ENCODE measurements around the gene ADNP2. TPM values are rescaled to one million over a fixed set of nuclear protein-coding genes. Genes with fewer than 3 reads are reported as not detected.

ADNP2 gene, protein sequence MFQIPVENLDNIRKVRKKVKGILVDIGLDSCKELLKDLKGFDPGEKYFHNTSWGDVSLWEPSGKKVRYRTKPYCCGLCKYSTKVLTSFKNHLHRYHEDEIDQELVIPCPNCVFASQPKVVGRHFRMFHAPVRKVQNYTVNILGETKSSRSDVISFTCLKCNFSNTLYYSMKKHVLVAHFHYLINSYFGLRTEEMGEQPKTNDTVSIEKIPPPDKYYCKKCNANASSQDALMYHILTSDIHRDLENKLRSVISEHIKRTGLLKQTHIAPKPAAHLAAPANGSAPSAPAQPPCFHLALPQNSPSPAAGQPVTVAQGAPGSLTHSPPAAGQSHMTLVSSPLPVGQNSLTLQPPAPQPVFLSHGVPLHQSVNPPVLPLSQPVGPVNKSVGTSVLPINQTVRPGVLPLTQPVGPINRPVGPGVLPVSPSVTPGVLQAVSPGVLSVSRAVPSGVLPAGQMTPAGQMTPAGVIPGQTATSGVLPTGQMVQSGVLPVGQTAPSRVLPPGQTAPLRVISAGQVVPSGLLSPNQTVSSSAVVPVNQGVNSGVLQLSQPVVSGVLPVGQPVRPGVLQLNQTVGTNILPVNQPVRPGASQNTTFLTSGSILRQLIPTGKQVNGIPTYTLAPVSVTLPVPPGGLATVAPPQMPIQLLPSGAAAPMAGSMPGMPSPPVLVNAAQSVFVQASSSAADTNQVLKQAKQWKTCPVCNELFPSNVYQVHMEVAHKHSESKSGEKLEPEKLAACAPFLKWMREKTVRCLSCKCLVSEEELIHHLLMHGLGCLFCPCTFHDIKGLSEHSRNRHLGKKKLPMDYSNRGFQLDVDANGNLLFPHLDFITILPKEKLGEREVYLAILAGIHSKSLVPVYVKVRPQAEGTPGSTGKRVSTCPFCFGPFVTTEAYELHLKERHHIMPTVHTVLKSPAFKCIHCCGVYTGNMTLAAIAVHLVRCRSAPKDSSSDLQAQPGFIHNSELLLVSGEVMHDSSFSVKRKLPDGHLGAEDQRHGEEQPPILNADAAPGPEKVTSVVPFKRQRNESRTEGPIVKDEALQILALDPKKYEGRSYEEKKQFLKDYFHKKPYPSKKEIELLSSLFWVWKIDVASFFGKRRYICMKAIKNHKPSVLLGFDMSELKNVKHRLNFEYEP
- 18.6 and 19.2 TPM in 2 replicates for total RNA-seq
- long read RNA-seq, full-length matches to known transcripts = 1 of 14 reads
- long read RNA-seq, partial matches to known transcripts = 0 of 14 reads
- long read RNA-seq, other reads (novel, unspliced or antisense) = 13 of 14 reads

DNA sequence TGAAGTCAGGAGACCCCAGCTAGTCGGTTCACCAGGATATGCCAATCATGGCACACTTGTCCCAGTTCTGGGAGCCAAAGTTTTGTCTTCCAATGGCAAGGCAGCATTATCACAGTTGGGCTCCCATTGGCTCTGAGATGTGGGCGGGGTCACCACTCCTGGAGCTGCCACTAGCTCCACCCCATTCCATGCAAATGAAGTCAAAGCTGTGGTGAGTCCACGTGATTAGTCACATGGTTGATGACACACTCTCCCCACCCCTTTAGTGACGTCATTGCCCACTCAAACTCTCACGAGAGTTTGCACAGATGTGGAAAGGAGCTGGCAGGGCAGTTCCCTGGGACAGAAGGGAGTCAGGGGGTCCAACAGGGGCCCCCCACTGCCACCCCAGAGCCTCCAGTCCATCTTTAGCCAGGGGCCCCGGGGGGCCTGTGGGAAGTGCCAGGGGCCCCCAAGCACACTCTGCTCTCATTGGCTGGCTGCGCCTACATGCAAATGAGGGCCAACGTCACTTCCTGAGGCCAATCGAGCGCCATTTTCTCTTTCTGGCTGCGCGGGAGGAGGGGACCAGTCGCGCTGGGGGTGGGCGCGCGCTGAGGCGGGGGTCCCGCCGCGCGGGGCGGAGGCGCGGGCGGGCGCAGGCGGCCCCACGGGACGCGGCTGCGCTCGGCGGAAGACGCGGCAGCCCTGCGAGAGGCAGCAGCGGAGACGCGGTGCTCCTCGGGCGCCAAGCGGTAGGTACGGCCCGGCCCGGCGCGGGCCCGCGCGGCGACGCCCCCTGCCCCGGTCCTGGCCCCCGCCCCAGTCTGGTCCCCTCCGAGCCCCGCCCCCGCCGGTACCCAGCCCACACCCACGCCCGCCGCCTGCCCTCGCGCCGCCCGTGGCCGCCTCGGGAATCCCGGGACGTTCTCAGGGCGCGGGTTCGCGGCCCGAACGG is at the start of gene ADNP2:
Gene ADNP2, plus strand, starts transcription at position 524 of the 937 bp plus-strand sequence. CDS start 8,281 bp downstream, outside the sequence.
- DNase-seq (ENCODE audit: extremely low spot score, unreplicated experiment) = peak; percentile 94
- TF ChIP-seq, protein P1, sequence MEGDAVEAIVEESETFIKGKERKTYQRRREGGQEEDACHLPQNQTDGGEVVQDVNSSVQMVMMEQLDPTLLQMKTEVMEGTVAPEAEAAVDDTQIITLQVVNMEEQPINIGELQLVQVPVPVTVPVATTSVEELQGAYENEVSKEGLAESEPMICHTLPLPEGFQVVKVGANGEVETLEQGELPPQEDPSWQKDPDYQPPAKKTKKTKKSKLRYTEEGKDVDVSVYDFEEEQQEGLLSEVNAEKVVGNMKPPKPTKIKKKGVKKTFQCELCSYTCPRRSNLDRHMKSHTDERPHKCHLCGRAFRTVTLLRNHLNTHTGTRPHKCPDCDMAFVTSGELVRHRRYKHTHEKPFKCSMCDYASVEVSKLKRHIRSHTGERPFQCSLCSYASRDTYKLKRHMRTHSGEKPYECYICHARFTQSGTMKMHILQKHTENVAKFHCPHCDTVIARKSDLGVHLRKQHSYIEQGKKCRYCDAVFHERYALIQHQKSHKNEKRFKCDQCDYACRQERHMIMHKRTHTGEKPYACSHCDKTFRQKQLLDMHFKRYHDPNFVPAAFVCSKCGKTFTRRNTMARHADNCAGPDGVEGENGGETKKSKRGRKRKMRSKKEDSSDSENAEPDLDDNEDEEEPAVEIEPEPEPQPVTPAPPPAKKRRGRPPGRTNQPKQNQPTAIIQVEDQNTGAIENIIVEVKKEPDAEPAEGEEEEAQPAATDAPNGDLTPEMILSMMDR (IDR thresholded peaks at IDR 0.05) = no peak
- Mint-ChIP-seq H3K4me1 (ENCODE audit: unreplicated experiment) (peaks cover 25% of the 10 kb centered on the region), H3K4me3 (ENCODE audit: unreplicated experiment) (peak within 1 kb of the TSS; percentile 85), H3K27me3 (ENCODE audit: unreplicated experiment) (no peaks in the 10 kb centered on the region), H3K36me3 (ENCODE audit: unreplicated experiment) (peaks cover 2% of the 10 kb centered on the region), H3K9me3 (ENCODE audit: unreplicated experiment) (no peaks in the 10 kb centered on the region), H3K27ac (ENCODE audit: unreplicated experiment) (peak within 1 kb of the TSS; percentile 90)

DNA sequence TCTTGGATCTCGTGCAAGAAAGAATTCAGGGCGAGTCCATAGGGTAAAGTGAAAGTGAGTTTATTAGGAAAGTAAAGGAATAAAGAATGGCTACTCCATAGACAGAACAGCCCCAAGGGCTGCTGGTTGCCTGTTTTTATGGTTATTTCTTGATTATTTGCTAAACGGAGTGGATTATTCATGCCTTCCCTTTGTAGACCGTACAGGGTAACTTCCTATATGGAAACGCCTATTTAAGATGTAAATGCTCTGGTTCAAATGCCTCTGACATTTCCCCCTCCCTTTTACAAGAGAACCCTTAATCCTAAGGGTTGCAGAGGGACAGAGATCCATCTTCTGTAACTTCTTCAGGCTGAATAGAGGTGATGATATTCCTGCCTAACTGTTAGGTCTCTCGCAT is 49.1 kb upstream of the ADNP2 start:
- H3K36me3 Mint-ChIP-seq (ENCODE audit: unreplicated experiment) = peaks cover 3% of the 10 kb centered on the region
- H3K27ac Mint-ChIP-seq (ENCODE audit: unreplicated experiment) = no peak overlapping the region
- H3K9me3 Mint-ChIP-seq (ENCODE audit: unreplicated experiment) = peaks cover 21% of the 10 kb centered on the region
- H3K4me3 Mint-ChIP-seq (ENCODE audit: unreplicated experiment) = no peak overlapping the region
- TF ChIP-seq, protein P1 (IDR thresholded peaks at IDR 0.05) = no peak
- H3K27me3 Mint-ChIP-seq (ENCODE audit: unreplicated experiment) = no peaks in the 10 kb centered on the region
- no peaks in the 10 kb centered on the region for H3K4me1 Mint-ChIP-seq (ENCODE audit: unreplicated experiment)
- peak; percentile 2 for DNase-seq (ENCODE audit: extremely low spot score, unreplicated experiment)

DNA sequence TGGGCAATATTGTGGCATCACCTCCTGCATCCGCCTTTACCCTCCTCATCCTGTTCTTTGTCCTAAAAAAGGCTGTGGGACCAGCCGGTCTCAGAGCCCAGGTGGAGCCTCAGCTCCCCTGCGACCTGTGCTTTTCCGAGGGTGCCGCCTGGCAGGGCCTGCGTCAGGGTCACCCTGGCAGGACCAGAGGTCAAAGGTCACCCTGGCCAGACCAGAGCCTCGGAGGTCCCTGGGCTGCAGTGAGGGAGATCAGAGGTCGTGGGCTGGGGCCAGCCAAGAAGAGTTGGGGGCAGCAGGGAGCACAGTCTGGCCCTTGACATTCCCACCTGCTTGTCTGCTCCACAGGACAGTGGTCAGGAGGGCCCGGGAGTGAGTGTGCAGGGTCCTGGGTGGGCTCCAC is 43.4 kb upstream of the ADNP2 start:
- no peak overlapping the region for H3K27ac Mint-ChIP-seq (ENCODE audit: unreplicated experiment)
- peaks cover 30% of the 10 kb centered on the region for H3K4me1 Mint-ChIP-seq (ENCODE audit: unreplicated experiment)
- no peaks in the 10 kb centered on the region for H3K27me3 Mint-ChIP-seq (ENCODE audit: unreplicated experiment)

DNA sequence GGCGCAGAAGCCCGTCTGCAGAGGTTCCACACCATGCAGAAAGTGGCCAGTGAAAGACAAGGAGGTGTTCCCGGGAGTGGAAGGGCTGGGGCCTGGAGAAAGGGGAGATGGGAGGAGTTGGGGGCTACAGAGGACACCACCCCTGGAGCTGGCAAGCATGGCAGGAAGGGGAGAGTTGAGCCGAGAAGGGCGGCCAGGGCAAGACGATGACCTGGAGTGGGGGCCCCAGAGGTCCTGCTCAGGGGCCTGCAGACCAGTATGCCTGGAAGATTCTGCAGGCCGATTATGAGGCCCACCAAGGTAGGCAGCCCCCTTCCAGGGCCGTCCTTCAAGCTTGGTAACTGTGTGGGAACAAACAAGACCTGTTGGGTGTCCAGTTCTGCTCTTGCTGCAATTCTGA is 41.7 kb upstream of the ADNP2 start:
- TF ChIP-seq, protein P1 (IDR thresholded peaks at IDR 0.05) = no peak
- H3K4me3 Mint-ChIP-seq (ENCODE audit: unreplicated experiment) = no peak overlapping the region
- no peaks in the 10 kb centered on the region for H3K9me3 Mint-ChIP-seq (ENCODE audit: unreplicated experiment)
- peak; percentile 54 for DNase-seq (ENCODE audit: extremely low spot score, unreplicated experiment)
- H3K36me3 Mint-ChIP-seq (ENCODE audit: unreplicated experiment) = no peaks in the 10 kb centered on the region
- peaks cover 30% of the 10 kb centered on the region for H3K4me1 Mint-ChIP-seq (ENCODE audit: unreplicated experiment)
- H3K27me3 Mint-ChIP-seq (ENCODE audit: unreplicated experiment) = no peaks in the 10 kb centered on the region
- no peak overlapping the region for H3K27ac Mint-ChIP-seq (ENCODE audit: unreplicated experiment)

More for the DNA sequence above, 43.4 kb upstream of the ADNP2 start:
- Mint-ChIP-seq H3K4me3 (ENCODE audit: unreplicated experiment) (no peak overlapping the region), H3K9me3 (ENCODE audit: unreplicated experiment) (no peaks in the 10 kb centered on the region), H3K36me3 (ENCODE audit: unreplicated experiment) (no peaks in the 10 kb centered on the region)
- no peak for DNase-seq (ENCODE audit: extremely low spot score, unreplicated experiment)
- TF ChIP-seq, protein P1 (IDR thresholded peaks at IDR 0.05) = no peak

Data from osteocyte (in vitro differentiated cells).